ENCODE results near the gene IQGAP3.
"Not testable (repeated sequence)": the region's sequence is repeated elsewhere in the genome, so short reads cannot be mapped to it uniquely, and the experiment has no call there.

Gene IQGAP3

GRCh38 chr1:156566436-156566835, 5.9 kb downstream of the IQGAP3 start:
- no peak for DNase-seq

GRCh38 chr1:156565519-156565918, 6.8 kb downstream of the IQGAP3 start:
- no peak for DNase-seq

GRCh38 chr1:156560585-156561163, 11.7 kb downstream of the IQGAP3 start:
- DNase-seq = no peak

DNA sequence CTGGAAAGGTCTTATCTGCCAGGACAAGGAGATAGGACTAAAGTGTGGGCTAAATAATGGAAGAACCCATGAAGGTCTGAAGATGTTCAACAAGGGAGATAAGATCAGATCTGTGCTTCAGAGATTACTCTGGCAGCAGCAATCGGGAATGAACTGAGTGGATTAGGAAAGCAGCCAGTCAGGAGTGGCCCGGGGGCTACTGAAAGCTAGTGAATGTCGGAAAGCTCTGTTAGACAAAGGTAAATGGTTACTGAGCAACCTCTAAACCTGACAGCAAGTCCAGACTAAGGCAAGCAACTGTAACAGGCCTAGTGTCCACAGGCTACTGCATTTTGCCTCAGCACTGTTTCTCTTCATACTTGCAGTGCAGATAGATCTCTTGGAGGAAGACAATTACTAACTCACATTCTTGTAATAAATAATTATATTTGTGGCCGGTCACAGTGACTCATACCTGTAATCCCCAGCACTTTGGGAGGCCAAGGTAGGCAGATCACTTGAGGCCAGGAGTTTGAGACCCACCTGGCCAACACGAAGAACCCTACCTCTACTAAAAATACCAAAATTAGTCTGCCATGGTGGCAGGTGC, 12.5 kb downstream of the IQGAP3 start:
- no peak for DNase-seq

- DNase-seq = no peak
Measured at GRCh38 chr1:156559086-156559796, 13.1 kb downstream of the IQGAP3 start.

DNA sequence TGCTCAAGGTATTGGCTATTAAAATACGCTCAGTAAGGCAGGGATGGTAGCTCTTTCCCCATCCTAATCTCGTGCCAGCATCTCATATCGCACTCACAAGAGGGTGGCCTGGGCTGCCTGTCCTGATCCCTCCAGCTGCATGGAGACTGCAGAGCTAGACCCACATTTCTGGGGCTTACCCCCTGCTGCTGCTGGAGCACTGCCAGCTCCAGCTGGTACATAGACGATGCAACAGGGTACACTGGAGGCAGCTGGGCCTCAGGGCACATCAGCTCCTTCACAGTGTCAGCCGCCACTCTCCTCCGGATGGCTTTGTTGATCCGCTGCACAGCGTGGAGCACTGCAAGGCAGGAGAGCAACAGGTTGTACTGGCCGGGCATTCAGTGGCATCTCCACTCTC, 16.0 kb downstream of the IQGAP3 start:
- no peak for DNase-seq

- DNase-seq = no peak
Measured at GRCh38 chr1:156555715-156556114, 16.6 kb downstream of the IQGAP3 start.

GRCh38 chr1:156554971-156555370, 17.4 kb downstream of the IQGAP3 start:
- no peak for DNase-seq

- DNase-seq = no peak
Measured at GRCh38 chr1:156553860-156554485, 18.4 kb downstream of the IQGAP3 start.

DNA sequence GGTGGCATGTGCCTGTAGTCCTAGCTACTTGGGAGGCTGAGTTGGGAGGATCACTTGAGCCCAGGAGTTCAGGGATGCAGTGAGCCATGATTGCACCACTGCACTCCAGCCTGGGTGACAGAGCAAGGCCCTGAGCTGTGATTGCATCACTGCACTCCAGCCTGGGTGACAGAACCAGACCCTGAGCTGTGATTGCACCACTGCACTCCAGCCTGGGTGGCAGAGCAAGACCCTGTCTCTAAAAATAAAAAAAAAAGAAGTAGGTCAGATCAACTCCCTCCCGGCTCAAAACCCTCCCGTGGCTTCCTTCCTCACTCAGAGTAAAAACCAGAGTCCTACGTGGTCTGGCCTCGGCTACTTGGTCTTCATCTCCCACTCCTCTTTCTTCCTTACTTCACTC, 19.4 kb downstream of the IQGAP3 start:
- not testable (repeated sequence) for DNase-seq

DNA sequence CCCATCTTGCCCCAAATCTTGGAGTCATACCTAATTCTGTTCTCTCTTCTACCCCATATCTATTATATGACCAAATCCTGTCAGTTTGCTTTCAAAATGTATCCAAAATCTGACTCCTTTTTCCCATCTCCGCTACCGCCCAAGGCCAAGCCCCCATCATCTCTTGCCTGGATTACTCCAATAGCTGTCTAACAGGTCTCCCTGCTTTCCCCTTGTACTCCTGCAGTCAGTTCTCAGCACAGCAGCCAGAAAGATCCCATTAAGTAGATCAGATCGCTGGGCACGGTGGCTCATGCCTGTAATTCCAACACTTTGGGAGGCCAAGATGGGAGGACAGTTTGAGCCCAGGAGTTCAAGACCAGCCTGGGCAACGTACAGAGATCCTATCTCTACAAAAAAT, 19.8 kb downstream of the IQGAP3 start:
- DNase-seq = no peak

DNA sequence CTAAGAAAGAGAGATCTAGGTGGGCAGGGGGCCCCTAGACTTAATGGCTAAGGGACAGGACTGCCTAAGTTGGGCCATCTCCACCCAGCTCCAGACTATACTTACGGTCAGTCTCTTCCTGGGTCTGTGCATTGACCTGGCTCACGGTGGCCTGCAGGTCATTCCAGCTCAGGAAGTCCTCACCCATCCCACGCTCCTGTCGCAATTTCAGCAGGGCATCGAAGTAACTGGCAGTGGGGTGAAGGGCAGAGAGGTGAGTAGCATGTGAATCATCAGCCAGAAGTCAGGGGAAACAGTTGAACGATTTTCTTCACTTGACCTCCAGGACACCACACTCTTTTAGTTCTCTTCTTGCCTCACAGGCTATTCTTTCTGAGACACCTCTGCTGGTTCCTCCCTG, 20.5 kb downstream of the IQGAP3 start:
- no peak for DNase-seq

DNA sequence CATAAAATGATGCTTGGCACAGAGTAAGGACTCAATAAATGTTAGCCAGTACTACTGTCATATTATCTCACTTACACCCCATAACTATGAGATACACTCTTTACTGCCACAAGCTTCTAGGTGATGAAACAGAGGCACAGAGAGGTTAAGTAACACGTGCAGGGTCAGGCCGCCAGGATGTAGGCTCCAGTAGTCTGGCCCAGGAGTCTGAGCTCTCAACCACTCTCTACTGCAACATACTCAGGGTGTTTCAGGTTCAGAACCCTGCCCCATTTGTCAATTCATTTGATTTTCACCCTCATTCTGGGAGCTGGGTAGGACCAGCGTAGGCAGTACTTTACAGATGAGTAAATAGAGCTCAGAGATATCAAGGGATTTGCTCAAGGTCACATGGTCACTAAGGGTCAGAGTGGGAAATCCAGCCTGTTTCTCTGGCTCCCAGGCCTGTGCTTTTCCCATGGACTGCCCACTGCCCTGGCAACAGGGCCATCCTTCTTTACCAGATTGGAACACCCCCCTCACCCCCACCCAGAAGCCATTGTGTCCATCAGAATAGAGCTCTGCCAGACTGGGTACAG, 21.2 kb downstream of the IQGAP3 start:
- DNase-seq = no peak

GRCh38 chr1:156550346-156550745, 22.0 kb downstream of the IQGAP3 start:
- no peak for DNase-seq

DNA sequence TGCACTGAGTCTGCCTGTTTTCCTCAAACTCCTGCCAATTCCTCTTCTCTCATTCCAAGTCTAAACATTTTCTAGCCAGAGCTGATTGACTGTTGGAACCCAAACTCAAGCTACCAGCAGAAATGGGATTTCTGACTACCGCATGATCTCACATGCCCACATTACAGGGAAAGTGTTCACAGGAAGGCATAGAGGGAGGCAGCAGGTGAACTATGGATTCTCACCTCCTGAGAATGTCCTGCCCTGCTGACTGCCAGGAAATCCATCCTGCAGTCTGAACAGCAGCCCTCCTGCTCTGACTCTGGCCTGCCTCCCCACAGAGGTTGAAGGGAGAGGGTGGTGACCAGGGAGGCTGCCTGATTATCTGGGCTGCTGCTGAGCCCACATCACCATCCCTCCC, 22.5 kb downstream of the IQGAP3 start:
- DNase-seq = no peak

DNA sequence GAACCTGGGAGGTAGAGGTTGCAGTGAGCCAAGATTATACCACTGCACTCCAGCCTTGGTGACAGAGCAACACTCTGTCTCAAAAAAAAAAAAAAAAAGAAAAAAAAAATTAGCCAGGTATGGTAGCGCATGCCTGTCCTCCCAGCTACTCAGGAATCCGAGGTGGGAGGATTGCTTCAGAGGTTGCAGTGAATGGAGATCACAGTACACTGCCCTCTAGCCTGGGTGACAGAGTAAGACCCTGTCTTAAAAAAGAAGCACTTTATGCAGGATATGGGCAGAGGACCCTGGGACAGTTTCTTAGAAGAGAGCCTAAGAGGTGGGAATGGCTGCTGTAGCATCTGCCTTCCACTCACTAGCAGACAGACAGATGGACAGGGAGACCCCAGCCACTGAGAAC, 23.0 kb downstream of the IQGAP3 start:
- no peak for DNase-seq

GRCh38 chr1:156547982-156548381, 24.4 kb downstream of the IQGAP3 start:
- DNase-seq = no peak

DNA sequence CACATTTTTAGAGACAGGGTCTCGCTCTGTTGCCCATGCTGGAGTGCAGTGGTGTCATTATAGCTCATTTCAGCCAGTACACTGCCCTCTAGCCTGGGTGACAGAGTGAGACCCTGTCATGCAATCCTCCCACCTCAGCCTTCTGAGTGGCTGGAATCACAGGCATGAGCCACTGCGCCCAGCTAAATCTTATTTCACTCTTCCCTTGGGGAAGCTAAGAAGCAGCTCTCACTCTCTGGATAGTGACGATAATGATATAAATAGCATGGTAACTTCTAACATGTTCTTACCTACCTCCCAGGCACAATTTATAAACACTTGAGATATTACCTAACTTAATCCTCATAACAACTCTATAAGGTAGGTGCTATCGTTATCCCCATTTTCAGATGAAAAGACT, 24.9 kb downstream of the IQGAP3 start:
- no peak for DNase-seq

DNA sequence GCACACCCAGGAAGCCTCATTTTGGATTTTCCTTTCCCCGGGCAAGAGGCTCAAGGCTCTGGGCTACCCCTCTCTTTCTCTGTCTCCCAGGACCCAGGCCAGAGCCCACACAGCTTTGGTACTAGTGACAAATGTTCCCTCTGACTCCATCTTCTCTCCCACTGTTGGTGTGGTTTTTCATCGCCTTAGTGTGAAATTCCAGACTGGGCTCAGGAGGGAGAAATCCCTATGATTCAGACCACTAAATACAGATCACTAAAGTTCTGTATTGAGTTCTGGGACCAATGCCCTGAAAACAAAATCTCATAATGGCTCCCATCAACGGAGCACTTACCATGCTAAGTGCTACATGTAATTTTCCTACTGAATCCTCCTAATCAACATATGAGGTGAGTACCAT, 26.1 kb downstream of the IQGAP3 start:
- no peak for DNase-seq

DNA sequence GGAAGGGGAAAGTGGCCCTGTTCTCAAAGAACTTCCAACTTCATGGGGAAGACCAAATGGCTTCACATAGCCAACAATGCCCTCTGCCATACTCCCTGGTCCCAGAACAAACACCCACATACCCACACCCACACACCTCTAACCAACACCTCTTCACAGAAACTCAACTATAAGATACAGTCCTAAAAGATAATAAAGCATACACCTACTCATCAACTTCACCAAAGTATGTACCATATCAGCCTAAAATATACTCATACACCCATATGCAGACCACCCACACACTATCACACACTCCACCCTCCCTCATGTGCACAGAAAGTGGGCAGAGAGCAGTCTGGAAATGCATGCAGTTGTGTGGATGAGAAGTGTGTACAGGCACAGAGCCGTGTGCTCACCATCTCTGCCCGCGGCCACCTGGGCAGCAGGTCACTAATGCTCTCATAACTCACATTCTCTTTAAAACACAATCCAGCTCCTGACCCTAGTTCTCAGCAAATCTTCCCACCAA, 27.7 kb downstream of the IQGAP3 start:
- DNase-seq = no peak

DNA sequence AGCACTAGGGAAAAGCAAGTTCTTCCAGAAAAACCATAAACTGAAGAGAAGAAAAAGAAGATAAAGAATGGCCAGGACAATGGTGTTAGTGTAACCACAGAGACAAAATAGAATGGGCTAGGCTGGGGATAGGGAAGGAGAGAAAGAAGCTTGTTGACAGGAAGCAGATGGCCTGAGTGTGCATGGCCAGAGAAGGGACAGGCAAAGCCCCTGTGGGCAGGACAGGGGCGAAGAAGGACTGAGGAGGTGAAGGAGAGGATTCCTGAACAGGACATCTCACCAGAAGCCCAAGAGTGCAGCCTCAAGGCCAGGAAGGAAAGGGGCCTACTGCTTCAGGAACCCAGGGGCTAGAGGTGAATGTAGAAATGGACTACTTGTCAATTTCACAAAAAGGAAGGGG, 29.3 kb downstream of the IQGAP3 start:
- no peak for DNase-seq

- DNase-seq = no peak
Measured at GRCh38 chr1:156540955-156541354, 31.4 kb downstream of the IQGAP3 start.

DNA sequence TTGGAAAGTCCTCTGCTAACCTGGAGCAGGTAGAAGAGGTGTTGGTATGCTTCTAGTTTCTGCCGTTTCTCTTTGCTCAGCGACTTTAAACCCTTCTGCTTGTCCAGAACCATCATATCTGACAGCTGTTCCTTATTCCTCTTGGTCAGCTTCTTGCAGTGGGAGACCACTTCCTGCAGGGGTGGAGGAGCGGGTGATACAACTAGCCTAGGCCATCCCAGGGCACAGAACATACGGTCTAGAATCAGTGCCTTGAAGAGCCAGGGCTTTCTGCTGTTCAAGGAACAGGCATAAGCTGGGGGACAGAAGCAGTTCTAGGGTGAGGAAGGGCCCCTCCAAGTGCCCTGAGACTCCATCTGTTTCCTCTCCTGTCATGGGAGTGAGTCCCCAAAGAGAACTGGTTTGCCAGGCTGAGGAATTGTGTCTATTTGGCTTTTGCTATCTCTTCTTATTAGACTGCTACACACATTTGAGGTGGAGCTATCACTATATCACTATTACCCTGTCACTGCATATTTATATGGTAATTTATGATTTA, 32.5 kb downstream of the IQGAP3 start:
- DNase-seq = no peak

Measured in T-helper 1 cell (primary cell).